ENCODE results near the gene SGIP1.

- TF ChIP-seq CTCF (IDR thresholded peaks at IDR 0.05; ENCODE audit: poor library complexity) (no peak), EZH2 (IDR thresholded peaks at IDR 0.05; ENCODE audit: borderline replicate concordance) (no peak)
Measured at GRCh38 chr1:66598670-66599069, 64.7 kb downstream of the SGIP1 start.

Measured in hepatocyte (in vitro differentiated cells).